HFF-Myc (cell line): Measurements from ENCODE around the gene LMTK2.
A peak's percentile ranks its signal among the peaks of the same experiment; 100 is the strongest.

Experiments used
- DNase-seq: peaks from one replicate; pipeline ENCODE4 v3.0.0-alpha.2; 2011; ENCODE audit warnings: low read depth; ENCODE audit errors: extremely low read depth
- H3K4me3 ChIP-seq: replicated peaks from 2 replicates; pipeline ENCODE4 v1.5.1; 2011; ENCODE audit warnings: low read depth, mild to moderate bottlenecking, control low read depth, low read length
- CTCF ChIP-seq: IDR thresholded peaks from 2 replicates; pipeline ENCODE4 v1.5.1; 2012; ENCODE audit warnings: mild to moderate bottlenecking, low read depth, low read length, control low read depth; ENCODE audit errors: missing control alignments

The LMTK2 gene

GRCh38 chr7:98097042-98097645 lies 9.5 kb upstream of the LMTK2 start:
- H3K4me3 ChIP-seq = no peak overlapping the region
- TF ChIP-seq CTCF = no peak
- DNase-seq = no peak

- no peak for DNase-seq
Measured at GRCh38 chr7:98100088-98100487, 6.6 kb upstream of the LMTK2 start.

GRCh38 chr7:98102170-98102569 lies 4.5 kb upstream of the LMTK2 start:
- H3K4me3 ChIP-seq = no peak overlapping the region
- DNase-seq = no peak
- TF ChIP-seq CTCF = no peak

More at GRCh38 chr7:98100088-98100487, 6.6 kb upstream of the LMTK2 start:
- TF ChIP-seq CTCF = no peak
- no peak overlapping the region for H3K4me3 ChIP-seq

- DNase-seq = no peak
- no peak for TF ChIP-seq CTCF
- H3K4me3 ChIP-seq = no peak overlapping the region
Measured at GRCh38 chr7:98105942-98106544, 619 bp upstream of the LMTK2 start.

DNA sequence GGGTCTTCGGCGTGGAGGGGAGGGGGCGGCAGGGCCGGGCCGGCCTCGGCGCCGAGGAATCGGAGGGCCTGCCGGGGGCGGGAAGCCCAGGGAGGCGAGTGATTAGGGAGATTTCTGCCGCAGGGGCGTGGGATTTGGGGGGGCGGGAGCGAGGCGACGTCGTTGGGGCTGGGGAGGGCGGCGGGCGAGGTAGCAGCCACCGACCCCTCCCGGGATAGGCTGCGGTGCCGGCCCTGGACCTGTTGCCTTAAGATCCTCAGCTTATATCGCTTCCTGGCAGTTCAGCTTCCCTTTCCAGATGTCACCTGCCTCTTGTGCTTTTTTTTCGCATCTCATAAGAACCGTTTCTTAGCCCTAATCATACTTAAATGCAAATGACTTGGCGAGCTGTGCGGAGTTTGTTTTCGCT lies 655 bp downstream of the LMTK2 start:
- peak overlapping the region; percentile 72 for H3K4me3 ChIP-seq
- no peak for DNase-seq
- no peak for TF ChIP-seq CTCF

DNA sequence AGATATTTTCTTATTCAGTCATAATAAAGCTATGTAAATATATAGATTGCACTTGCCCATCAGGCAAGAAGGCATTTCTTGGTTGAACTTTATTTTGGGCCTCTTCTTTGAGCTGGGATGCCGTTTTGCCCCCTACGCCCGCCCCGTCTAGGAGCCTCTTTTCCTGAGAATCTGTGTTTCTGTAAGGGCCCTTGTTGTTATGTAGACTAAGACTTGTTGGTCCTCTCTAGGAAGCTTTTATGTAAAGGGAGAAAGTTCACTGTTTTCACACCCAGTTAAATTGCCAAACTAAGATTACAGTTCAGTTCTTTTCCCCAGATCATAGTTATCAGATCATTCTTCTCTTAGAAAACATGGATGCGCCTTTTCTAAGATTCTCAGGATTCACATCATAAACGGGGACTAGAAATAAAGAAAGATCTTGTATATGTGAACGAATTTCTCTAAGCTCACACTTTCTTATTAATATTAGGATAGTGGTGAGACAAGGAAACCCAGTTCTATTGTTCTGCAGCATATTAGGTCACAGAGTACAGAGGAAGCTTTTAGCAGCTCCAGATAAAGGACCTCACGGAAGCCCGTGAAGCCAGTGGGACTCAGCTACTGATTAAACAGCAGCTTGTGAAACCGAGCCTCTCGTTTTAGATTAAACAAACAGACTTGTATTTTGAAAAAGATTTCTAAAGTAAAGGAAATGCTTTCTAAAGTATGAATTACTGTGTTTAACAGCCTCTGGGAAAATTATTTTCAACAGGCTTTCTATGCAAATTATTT lies 3.8 kb downstream of the LMTK2 start:
- H3K4me3 ChIP-seq = no peak overlapping the region
- no peak for TF ChIP-seq CTCF
- no peak for DNase-seq
